HepG2 (cell line): ENCODE data around the gene FGF18. TPM values are rescaled to one million over a fixed set of nuclear protein-coding genes. Genes with fewer than 3 reads are reported as not detected.

Experiments used
- MAFK ChIP-seq, 2 experiments: IDR thresholded peaks in 1 of 2; conservative IDR thresholded peaks in 1 of 2; 2 replicates each; pipeline ENCODE4 v1.6.1; 2011; ENCODE audit warnings: improper control_type of control experiment in 2 of 2, low read length in 2 of 2
- MTA1 ChIP-seq: sonication (generic); formaldehyde crosslinking; IDR thresholded peaks from 2 replicates; pipeline ENCODE4 v1.4.0; 2020; ENCODE audit warnings: missing genetic modification reagents, mild to moderate bottlenecking, borderline replicate concordance
- ONECUT2 ChIP-seq: sonication (generic); formaldehyde crosslinking; IDR thresholded peaks from 2 replicates; pipeline ENCODE4 v1.4.0; 2020; ENCODE audit warnings: missing genetic modification reagents
- RFXAP ChIP-seq: sonication (generic); formaldehyde crosslinking; IDR thresholded peaks from 2 replicates; pipeline ENCODE4 v1.4.0; 2020; ENCODE audit warnings: missing genetic modification reagents, borderline replicate concordance
- ZNF317 ChIP-seq: sonication (generic); formaldehyde crosslinking; IDR thresholded peaks from 2 replicates; pipeline ENCODE4 v1.5.0; 2020; ENCODE audit warnings: mild to moderate bottlenecking, missing genetic modification reagents
- ZNF570 ChIP-seq: sonication (generic); formaldehyde crosslinking; IDR thresholded peaks from 2 replicates; pipeline ENCODE4 v1.4.0; 2020; ENCODE audit warnings: mild to moderate bottlenecking, missing genetic modification reagents, borderline replicate concordance
- ZNF773 ChIP-seq: sonication (generic); formaldehyde crosslinking; IDR thresholded peaks from 2 replicates; pipeline ENCODE4 v1.4.0; 2020; ENCODE audit warnings: missing genetic modification reagents, borderline replicate concordance
- ZNF891 ChIP-seq: sonication (generic); formaldehyde crosslinking; IDR thresholded peaks from 2 replicates; pipeline ENCODE4 v1.5.0; 2020; ENCODE audit warnings: mild to moderate bottlenecking, missing genetic modification reagents
- polyA plus RNA-seq, 8 experiments: library from polyadenylated mRNA; depleted of rRNA in 3 of 8; stranded (reverse) in 7 of 8; unstranded in 1 of 8; fragments of >200 nt; fragmentation: Illumina TruSeq in 4 of 8; extraction: Trizol in 4 of 8; gene quantifications; 2 replicates each; pipeline versions ENCODE4 v1.2.1 to v1.2.3, GENCODE V29; 2011 to 2016; ENCODE audit warnings: low read depth in 4 of 8, missing spikeins in 1 of 8, mixed read lengths in 1 of 8; ENCODE audit not compliant: insufficient read depth in 1 of 8
- total RNA-seq, 5 experiments: library from RNA; depleted of rRNA; stranded (reverse); fragments of >200 nt; fragmentation: Illumina TruSeq; extraction: Trizol; gene quantifications; 2 replicates each; pipeline ENCODE4 v1.2.3, GENCODE V29; 2016; ENCODE audit warnings: low read depth in 1 of 5
- TF ChIP-seq, protein P1 (sequence below), 2 experiments: IDR thresholded peaks; 2 replicates each; pipeline ENCODE4 v1.6.1; 2011 to 2012; ENCODE audit warnings: low read length in 2 of 2, borderline replicate concordance in 1 of 2, low read depth in 1 of 2, mild to moderate bottlenecking in 1 of 2, moderate library complexity in 1 of 2
- TF ChIP-seq, protein P2 (sequence below): sonication (generic); formaldehyde crosslinking; IDR thresholded peaks from 2 replicates; pipeline ENCODE4 v1.4.0; 2020; ENCODE audit warnings: low read depth, missing genetic modification reagents
- TF ChIP-seq, protein P3 (sequence below): sonication (generic); formaldehyde crosslinking; IDR thresholded peaks from 2 replicates; pipeline ENCODE4 v1.5.1; 2020; ENCODE audit warnings: mild to moderate bottlenecking, missing genetic modification reagents, moderate library complexity

The FGF18 gene
- total and polyA plus RNA-seq, 2 of the 13 experiments (the other 11 are each of a cell fraction or from before 2014, with no cell fraction given), result not detected

DNA sequence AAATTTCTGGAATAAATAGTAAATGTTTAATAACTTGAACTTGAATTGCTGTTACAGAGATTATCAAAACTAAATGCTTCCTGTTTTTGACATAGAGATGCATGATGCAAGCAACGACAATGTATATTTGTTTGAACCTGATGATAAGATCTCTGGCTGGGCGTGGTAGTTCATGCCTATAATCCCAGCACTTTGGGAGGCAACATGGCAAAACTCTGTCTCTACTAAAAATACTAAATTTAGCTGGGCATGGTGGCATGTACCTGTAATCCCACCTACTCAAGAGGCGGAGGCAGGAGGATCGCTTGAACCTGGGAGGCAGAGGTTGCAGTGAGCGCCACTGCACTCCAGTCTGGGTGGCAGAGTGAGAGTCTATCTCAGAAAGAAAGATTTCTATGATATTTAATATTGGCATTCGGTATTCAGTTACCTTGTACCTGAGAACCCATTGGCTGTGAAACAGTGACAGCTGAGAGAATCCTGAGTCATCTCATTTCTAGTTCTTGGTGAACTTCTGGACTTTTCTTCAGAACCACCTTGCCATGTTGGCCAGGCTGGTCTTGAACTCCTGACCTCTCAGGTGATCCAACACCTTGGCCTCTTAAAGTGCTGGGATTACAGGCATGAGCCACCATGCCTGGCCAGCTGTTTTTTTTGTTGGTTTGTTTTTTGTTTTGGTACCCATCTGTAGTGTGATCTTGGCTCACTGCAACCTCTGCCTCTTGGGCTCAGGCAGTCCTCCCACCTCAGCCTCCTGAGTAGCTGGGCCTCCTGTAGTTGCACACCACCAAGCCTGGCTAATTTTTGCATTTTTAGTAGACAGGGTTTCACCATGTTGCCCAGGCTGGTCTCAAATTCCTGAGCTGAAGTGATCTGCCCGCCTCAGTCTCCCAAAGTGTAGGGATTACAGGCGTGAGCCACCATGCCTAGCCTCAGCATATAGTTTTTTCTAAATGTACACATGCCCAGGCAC lies 10.0 kb upstream of the FGF18 start (continued):
- TF ChIP-seq, protein P1, sequence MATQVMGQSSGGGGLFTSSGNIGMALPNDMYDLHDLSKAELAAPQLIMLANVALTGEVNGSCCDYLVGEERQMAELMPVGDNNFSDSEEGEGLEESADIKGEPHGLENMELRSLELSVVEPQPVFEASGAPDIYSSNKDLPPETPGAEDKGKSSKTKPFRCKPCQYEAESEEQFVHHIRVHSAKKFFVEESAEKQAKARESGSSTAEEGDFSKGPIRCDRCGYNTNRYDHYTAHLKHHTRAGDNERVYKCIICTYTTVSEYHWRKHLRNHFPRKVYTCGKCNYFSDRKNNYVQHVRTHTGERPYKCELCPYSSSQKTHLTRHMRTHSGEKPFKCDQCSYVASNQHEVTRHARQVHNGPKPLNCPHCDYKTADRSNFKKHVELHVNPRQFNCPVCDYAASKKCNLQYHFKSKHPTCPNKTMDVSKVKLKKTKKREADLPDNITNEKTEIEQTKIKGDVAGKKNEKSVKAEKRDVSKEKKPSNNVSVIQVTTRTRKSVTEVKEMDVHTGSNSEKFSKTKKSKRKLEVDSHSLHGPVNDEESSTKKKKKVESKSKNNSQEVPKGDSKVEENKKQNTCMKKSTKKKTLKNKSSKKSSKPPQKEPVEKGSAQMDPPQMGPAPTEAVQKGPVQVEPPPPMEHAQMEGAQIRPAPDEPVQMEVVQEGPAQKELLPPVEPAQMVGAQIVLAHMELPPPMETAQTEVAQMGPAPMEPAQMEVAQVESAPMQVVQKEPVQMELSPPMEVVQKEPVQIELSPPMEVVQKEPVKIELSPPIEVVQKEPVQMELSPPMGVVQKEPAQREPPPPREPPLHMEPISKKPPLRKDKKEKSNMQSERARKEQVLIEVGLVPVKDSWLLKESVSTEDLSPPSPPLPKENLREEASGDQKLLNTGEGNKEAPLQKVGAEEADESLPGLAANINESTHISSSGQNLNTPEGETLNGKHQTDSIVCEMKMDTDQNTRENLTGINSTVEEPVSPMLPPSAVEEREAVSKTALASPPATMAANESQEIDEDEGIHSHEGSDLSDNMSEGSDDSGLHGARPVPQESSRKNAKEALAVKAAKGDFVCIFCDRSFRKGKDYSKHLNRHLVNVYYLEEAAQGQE (IDR thresholded peaks at IDR 0.05; ENCODE audit: borderline replicate concordance in 1 of 2, low read depth in 1 of 2, low read length in 2 of 2), result no peak
- TF ChIP-seq, protein P2, sequence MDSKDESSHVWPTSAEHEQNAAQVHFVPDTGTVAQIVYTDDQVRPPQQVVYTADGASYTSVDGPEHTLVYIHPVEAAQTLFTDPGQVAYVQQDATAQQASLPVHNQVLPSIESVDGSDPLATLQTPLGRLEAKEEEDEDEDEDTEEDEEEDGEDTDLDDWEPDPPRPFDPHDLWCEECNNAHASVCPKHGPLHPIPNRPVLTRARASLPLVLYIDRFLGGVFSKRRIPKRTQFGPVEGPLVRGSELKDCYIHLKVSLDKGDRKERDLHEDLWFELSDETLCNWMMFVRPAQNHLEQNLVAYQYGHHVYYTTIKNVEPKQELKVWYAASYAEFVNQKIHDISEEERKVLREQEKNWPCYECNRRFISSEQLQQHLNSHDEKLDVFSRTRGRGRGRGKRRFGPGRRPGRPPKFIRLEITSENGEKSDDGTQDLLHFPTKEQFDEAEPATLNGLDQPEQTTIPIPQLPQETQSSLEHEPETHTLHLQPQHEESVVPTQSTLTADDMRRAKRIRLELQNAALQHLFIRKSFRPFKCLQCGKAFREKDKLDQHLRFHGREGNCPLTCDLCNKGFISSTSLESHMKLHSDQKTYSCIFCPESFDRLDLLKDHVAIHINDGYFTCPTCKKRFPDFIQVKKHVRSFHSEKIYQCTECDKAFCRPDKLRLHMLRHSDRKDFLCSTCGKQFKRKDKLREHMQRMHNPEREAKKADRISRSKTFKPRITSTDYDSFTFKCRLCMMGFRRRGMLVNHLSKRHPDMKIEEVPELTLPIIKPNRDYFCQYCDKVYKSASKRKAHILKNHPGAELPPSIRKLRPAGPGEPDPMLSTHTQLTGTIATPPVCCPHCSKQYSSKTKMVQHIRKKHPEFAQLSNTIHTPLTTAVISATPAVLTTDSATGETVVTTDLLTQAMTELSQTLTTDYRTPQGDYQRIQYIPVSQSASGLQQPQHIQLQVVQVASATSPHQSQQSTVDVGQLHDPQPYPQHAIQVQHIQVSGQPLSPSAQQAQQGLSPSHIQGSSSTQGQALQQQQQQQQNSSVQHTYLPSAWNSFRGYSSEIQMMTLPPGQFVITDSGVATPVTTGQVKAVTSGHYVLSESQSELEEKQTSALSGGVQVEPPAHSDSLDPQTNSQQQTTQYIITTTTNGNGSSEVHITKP (CRISPR knock-in tag), result no peak
- no peak for TF ChIP-seq ZNF891 (CRISPR knock-in tag)
- no peak for TF ChIP-seq ZNF317 (CRISPR knock-in tag)
- TF ChIP-seq, protein P3, sequence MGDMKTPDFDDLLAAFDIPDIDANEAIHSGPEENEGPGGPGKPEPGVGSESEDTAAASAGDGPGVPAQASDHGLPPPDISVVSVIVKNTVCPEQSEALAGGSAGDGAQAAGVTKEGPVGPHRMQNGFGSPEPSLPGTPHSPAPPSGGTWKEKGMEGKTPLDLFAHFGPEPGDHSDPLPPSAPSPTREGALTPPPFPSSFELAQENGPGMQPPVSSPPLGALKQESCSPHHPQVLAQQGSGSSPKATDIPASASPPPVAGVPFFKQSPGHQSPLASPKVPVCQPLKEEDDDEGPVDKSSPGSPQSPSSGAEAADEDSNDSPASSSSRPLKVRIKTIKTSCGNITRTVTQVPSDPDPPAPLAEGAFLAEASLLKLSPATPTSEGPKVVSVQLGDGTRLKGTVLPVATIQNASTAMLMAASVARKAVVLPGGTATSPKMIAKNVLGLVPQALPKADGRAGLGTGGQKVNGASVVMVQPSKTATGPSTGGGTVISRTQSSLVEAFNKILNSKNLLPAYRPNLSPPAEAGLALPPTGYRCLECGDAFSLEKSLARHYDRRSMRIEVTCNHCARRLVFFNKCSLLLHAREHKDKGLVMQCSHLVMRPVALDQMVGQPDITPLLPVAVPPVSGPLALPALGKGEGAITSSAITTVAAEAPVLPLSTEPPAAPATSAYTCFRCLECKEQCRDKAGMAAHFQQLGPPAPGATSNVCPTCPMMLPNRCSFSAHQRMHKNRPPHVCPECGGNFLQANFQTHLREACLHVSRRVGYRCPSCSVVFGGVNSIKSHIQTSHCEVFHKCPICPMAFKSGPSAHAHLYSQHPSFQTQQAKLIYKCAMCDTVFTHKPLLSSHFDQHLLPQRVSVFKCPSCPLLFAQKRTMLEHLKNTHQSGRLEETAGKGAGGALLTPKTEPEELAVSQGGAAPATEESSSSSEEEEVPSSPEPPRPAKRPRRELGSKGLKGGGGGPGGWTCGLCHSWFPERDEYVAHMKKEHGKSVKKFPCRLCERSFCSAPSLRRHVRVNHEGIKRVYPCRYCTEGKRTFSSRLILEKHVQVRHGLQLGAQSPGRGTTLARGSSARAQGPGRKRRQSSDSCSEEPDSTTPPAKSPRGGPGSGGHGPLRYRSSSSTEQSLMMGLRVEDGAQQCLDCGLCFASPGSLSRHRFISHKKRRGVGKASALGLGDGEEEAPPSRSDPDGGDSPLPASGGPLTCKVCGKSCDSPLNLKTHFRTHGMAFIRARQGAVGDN (CRISPR knock-in tag), result no peak
- TF ChIP-seq MAFK (conservative IDR thresholded peaks at IDR 0.05 in 1 of 2, IDR thresholded peaks at IDR 0.05 in 1 of 2; ENCODE audit: low read length in 2 of 2), result no peak
- no peak for TF ChIP-seq ONECUT2 (CRISPR knock-in tag)
- no peak for TF ChIP-seq ZNF570 (CRISPR knock-in tag)
- no peak for TF ChIP-seq MTA1
- TF ChIP-seq RFXAP (CRISPR knock-in tag), result no peak
- TF ChIP-seq ZNF773 (CRISPR knock-in tag), result no peak
